GM23248 (cell line): Measurements from ENCODE around the gene C11orf91.

ENCODE experiments used
- EZH2 ChIP-seq: fragments of 200-600 bp; sonication (generic); IDR thresholded peaks from 2 replicates; pipeline ENCODE4 v1.6.1; 2018; ENCODE audit warnings: antibody characterized with exemption, mild to moderate bottlenecking; ENCODE audit not compliant: insufficient read depth, poor library complexity, severe bottlenecking
- EZH2phosphoT487 ChIP-seq: fragments of 200-600 bp; sonication (generic); IDR thresholded peaks from 2 replicates; pipeline ENCODE4 v1.6.1; 2018; ENCODE audit warnings: antibody characterized with exemption, moderate library complexity, mild to moderate bottlenecking, low read depth; ENCODE audit not compliant: insufficient read depth

DNA sequence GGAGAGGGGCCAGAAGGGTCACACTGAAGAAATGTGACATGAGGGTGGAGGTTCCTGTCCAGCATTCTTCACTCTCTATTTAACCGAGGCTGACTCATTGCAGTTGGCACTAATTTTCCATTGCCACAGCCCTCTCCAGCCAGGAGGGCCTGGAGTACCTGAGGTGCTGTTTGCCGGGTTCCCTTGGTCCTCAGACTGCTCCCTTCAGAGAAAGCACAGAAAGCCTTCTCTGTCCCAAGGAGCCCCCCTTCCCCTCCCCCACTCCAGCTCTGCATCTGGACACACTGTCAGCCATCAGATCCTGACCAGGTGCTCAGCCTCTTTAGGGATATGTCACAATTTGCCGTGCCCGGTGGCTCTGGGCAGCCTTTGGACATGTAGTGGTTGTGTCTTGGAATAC, 3.2 kb upstream of the C11orf91 start:
- TF ChIP-seq EZH2phosphoT487 (no peak), EZH2 (no peak)
